GM23248 (cell line): Measurements from ENCODE around the gene CCDC197.

Source experiments
- EZH2 ChIP-seq: fragments of 200-600 bp; sonication (generic); IDR thresholded peaks from 2 replicates; pipeline ENCODE4 v1.6.1; 2018; ENCODE audit warnings: antibody characterized with exemption, mild to moderate bottlenecking; ENCODE audit not compliant: insufficient read depth, poor library complexity, severe bottlenecking
- EZH2phosphoT487 ChIP-seq: fragments of 200-600 bp; sonication (generic); IDR thresholded peaks from 2 replicates; pipeline ENCODE4 v1.6.1; 2018; ENCODE audit warnings: antibody characterized with exemption, moderate library complexity, mild to moderate bottlenecking, low read depth; ENCODE audit not compliant: insufficient read depth

DNA sequence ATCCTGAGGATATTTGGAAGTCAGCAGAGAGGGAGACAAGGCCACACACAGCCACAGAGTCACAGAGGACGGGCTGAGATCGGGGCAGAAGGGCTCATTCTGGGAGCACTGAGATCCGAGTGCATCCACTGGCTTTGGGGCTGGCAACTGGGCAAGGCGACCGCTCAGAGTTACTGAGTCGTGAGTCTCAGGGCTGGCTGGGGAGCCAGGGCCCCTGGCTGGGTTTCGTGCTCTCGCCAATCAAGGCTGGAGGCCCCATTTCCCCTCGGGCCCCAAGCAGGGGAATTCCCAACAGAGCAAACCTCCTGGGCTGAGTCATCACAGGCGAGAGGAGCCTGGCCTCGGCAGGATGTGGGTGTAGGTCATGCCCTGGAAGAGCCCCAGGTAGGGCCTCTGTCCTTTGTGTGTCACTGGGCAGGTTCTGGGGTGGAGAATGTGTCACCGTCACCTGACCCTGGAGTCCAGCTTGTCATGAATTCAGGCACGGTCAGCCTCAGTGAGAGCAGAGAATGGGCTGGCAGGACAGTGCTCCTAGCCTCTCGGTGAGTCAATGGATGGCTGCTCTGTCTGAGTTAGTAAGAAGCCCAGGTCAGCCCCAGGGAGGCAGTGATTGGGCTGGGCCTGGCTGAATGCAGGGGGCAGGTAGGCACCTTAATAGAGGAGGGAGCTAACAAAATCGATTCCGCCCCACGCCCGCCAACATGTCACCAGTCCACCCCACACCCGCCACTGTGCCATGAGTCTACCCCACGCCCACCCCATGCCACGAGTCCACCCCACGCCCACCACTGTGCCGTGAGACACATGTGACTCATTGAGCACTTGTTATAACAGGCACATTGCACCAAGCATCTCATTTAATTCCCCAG, 37.6 kb upstream of the CCDC197 start:
- TF ChIP-seq EZH2: no peak
- TF ChIP-seq EZH2phosphoT487: no peak
